Stimulated activated CD8-positive, alpha-beta memory T cell treated with anti-CD3 and anti-CD28 coated beads, Interleukin-7, amount 100 ng/mL, for 48 hours (primary cell): ENCODE results near the gene DNAJB6.
"Not testable (repeated sequence)": the region's sequence is repeated elsewhere in the genome, so short reads cannot be mapped to it uniquely, and the experiment has no call there.

Source experiments
- DNase-seq, 2 donors: peaks; one replicate each; pipeline ENCODE4 v3.0.0-alpha.2; 2020; ENCODE audit warnings: low read depth in 1 of 2; ENCODE audit errors: extremely low read depth in 1 of 2

The DNAJB6 gene

GRCh38 chr7:157438121-157439025 is 101.6 kb downstream of the DNAJB6 start:
- no peak for DNase-seq

- DNase-seq: no peak
These were observed 102.3 kb downstream of the DNAJB6 start for GRCh38 chr7:157439149-157439548.

- DNase-seq: no peak
These were observed 103.0 kb downstream of the DNAJB6 start for GRCh38 chr7:157439761-157440160.

GRCh38 chr7:157440346-157441022 is 103.7 kb downstream of the DNAJB6 start:
- no peak for DNase-seq

GRCh38 chr7:157441023-157441399 is 104.2 kb downstream of the DNAJB6 start:
- no peak for DNase-seq

GRCh38 chr7:157442456-157442855 is 105.7 kb downstream of the DNAJB6 start:
- DNase-seq: no peak

GRCh38 chr7:157442993-157443831 is 106.4 kb downstream of the DNAJB6 start:
- no peak for DNase-seq

- DNase-seq: no peak
These were observed 107.4 kb downstream of the DNAJB6 start for GRCh38 chr7:157444011-157444842.

- DNase-seq: no peak
These were observed 108.0 kb downstream of the DNAJB6 start for GRCh38 chr7:157444843-157445135.

- DNase-seq: no peak
These were observed 108.6 kb downstream of the DNAJB6 start for GRCh38 chr7:157445246-157445955.

- no peak for DNase-seq
These were observed 109.1 kb downstream of the DNAJB6 start for GRCh38 chr7:157445956-157446295.

- DNase-seq: no peak
These were observed 109.5 kb downstream of the DNAJB6 start for GRCh38 chr7:157446322-157446721.

- DNase-seq: not testable (repeated sequence)
These were observed 117.2 kb downstream of the DNAJB6 start for GRCh38 chr7:157454003-157454402.

GRCh38 chr7:157457355-157458253 is 120.8 kb downstream of the DNAJB6 start:
- DNase-seq: no peak

GRCh38 chr7:157458254-157458633 is 121.4 kb downstream of the DNAJB6 start:
- DNase-seq: no peak

- no peak for DNase-seq
These were observed 123.2 kb downstream of the DNAJB6 start for GRCh38 chr7:157459966-157460365.

- no peak for DNase-seq
These were observed 123.9 kb downstream of the DNAJB6 start for GRCh38 chr7:157460721-157461120.

- DNase-seq: no peak
These were observed 125.0 kb downstream of the DNAJB6 start for GRCh38 chr7:157461573-157462418.
